GM12878 (cell line): ENCODE measurements around the gene ACOX1. TPM values are rescaled to one million over a fixed set of nuclear protein-coding genes. Genes with fewer than 3 reads are reported as not detected.

Source experiments
- ATAC-seq: fragments of 200-7000 bp; cut with Tn5 transposase; 3 replicates; pipeline ENCODE4 v1.9.1; 2020; ENCODE audit warnings: mild to moderate bottlenecking, moderate library complexity
- BruUV-seq: library from RNA; stranded (reverse); fragments of 400-500 nt; replicated peaks from 2 replicates; lab custom pipeline; 2021; lab: Mats Ljungman, UMichigan
- CTCF ChIA-PET: fragments of 300-600 bp; sonication (Branson Sonifier 250); formaldehyde crosslinking; extraction: SDS; loops from one replicate; lab custom pipeline; 2021; ENCODE audit warnings: inconsistent platforms; lab: Yijun Ruan, JAX
- POLR2A ChIA-PET: fragments of 350-600 bp; formaldehyde crosslinking; extraction: SDS; loops from one replicate; lab custom pipeline; 2021; ENCODE audit warnings: inconsistent platforms; lab: Charles Lee
- RAD21 ChIA-PET: fragments of 300-600 bp; sonication (Branson Sonifier 250); formaldehyde crosslinking; loops from one replicate; lab custom pipeline; 2023; ENCODE audit warnings: antibody characterized with exemption; ENCODE audit not compliant: unreplicated experiment; lab: Charles Lee
- SMC1A ChIA-PET: fragments of 300-600 bp; sonication (Branson Sonifier 250); formaldehyde crosslinking; loops from one replicate; lab custom pipeline; 2023; ENCODE audit not compliant: unreplicated experiment, uncharacterized antibody; lab: Charles Lee
- DNase-seq: peaks from one replicate; pipeline ENCODE4 v3.0.0-alpha.2; 2011; ENCODE audit warnings: low read depth, low spot score
- FAIRE-seq: peaks from 3 replicates; lab custom pipeline; 2011; peaks lifted over from hg19 to GRCh38; lab: Jason Lieb, UNC
- H2AFZ ChIP-seq: 2 replicates; pipeline ENCODE4 v1.6.0; 2011; ENCODE audit warnings: low read depth, low read length, control low read depth; ENCODE audit not compliant: control insufficient read depth
- H3K27ac ChIP-seq: 2 replicates; pipeline ENCODE4 v1.5.1; 2011; ENCODE audit warnings: control low read depth; ENCODE audit not compliant: control insufficient read depth, insufficient read depth
- H3K27me3 ChIP-seq, 2 experiments: replicated peaks in 1 of 2; 2 replicates each; pipeline versions ENCODE4 v1.6.0 to v1.6.1; 2011; ENCODE audit warnings: low read length in 1 of 2; ENCODE audit not compliant: control insufficient read depth in 2 of 2, insufficient read depth in 2 of 2
- H3K36me3 ChIP-seq, 2 experiments: 2 replicates each; pipeline ENCODE4 v1.5.1; 2011; ENCODE audit warnings: low read length in 1 of 2; ENCODE audit not compliant: control insufficient read depth in 2 of 2, insufficient read depth in 2 of 2
- H3K4me1 ChIP-seq: 2 replicates; pipeline ENCODE4 v1.6.1; 2011; ENCODE audit warnings: mild to moderate bottlenecking, low read length, moderate library complexity, mixed read lengths; ENCODE audit not compliant: control insufficient read depth, insufficient read depth
- H3K4me2 ChIP-seq: 2 replicates; pipeline ENCODE4 v1.6.0; 2011; ENCODE audit warnings: control low read depth; ENCODE audit not compliant: control insufficient read depth, insufficient read depth
- H3K4me3 ChIP-seq: fragments of 200-600 bp; sonication (generic); 2 replicates; pipeline ENCODE4 v1.5.1; 2016
- H3K79me2 ChIP-seq: 2 replicates; pipeline ENCODE4 v1.6.0; 2011; ENCODE audit warnings: low read length; ENCODE audit not compliant: control insufficient read depth, insufficient read depth
- H3K9ac ChIP-seq: 2 replicates; pipeline ENCODE4 v1.8.0; 2011; ENCODE audit warnings: low read length, control low read depth, mixed read lengths; ENCODE audit not compliant: control insufficient read depth, insufficient read depth
- H3K9me3 ChIP-seq: replicated peaks from 3 replicates; pipeline ENCODE4 v1.5.1; 2011; ENCODE audit warnings: mild to moderate bottlenecking, low read length; ENCODE audit not compliant: control insufficient read depth, insufficient read depth
- H4K20me1 ChIP-seq: 2 replicates; pipeline ENCODE4 v1.6.0; 2011; ENCODE audit not compliant: control insufficient read depth, insufficient read depth
- EZH2 ChIP-seq: IDR thresholded peaks from 2 replicates; pipeline ENCODE4 v1.6.1; 2012; ENCODE audit warnings: low read depth, mild to moderate bottlenecking, control low read depth, inconsistent platforms, low read length, borderline replicate concordance; ENCODE audit not compliant: control insufficient read depth
- HSF1 ChIP-seq: fragments of 150-350 bp; IDR thresholded peaks from 2 replicates; pipeline ENCODE4 v1.6.1; 2014; ENCODE audit warnings: mild to moderate bottlenecking, low read depth, low read length
- IRF3 ChIP-seq: fragments of 450-650 bp; IDR thresholded peaks from 2 replicates; pipeline ENCODE4 v1.6.1; 2014; ENCODE audit warnings: mild to moderate bottlenecking
- MTA3 ChIP-seq: IDR thresholded peaks from 2 replicates; pipeline ENCODE4 v1.6.1; 2012; ENCODE audit warnings: low read length, inconsistent platforms, borderline replicate concordance
- NFIC ChIP-seq: IDR thresholded peaks from 2 replicates; pipeline ENCODE4 v1.6.1; 2012; ENCODE audit warnings: low read depth, mild to moderate bottlenecking, inconsistent platforms, low read length, moderate library complexity
- PAX5 ChIP-seq: IDR thresholded peaks from 2 replicates; pipeline ENCODE4 v1.6.1; 2011; ENCODE audit warnings: low read depth, low read length, borderline replicate concordance
- RB1 ChIP-seq: fragments of 450-650 bp; formaldehyde crosslinking; IDR thresholded peaks from 2 replicates; pipeline ENCODE4 v1.6.1; 2017; ENCODE audit warnings: mild to moderate bottlenecking, borderline replicate concordance
- SMAD1 ChIP-seq: fragments of 450-650 bp; IDR thresholded peaks from 2 replicates; pipeline ENCODE4 v1.6.1; 2018; ENCODE audit warnings: mild to moderate bottlenecking, low read depth; ENCODE audit not compliant: partially characterized antibody
- SMC3 ChIP-seq: IDR thresholded peaks from 2 replicates; pipeline ENCODE4 v1.6.1; 2011; ENCODE audit warnings: low read length, improper control_type of control experiment, borderline replicate concordance
- TAF1 ChIP-seq: IDR thresholded peaks from 2 replicates; pipeline ENCODE4 v1.6.1; 2011; ENCODE audit warnings: mild to moderate bottlenecking, low read depth, low read length, borderline replicate concordance
- ZBED1 ChIP-seq: IDR thresholded peaks from 2 replicates; pipeline ENCODE4 v1.6.1; 2016; ENCODE audit warnings: borderline replicate concordance
- ZNF384 ChIP-seq: IDR thresholded peaks from 2 replicates; pipeline ENCODE4 v1.6.1; 2012; ENCODE audit warnings: low read depth, mild to moderate bottlenecking, low read length, improper control_type of control experiment, borderline replicate concordance
- ZNF622 ChIP-seq: fragments of 450-650 bp; IDR thresholded peaks from 2 replicates; pipeline ENCODE4 v1.6.1; 2017; ENCODE audit warnings: mild to moderate bottlenecking, inconsistent platforms
- WGBS: methylation state at CpG from one replicate; pipeline ENCODE4 v1.1.6; 2016; ENCODE audit warnings: low lambda C conversion rate; ENCODE audit not compliant: insufficient replicate concordance, insufficient coverage; ENCODE audit errors: missing lambda C conversion rate; 5-methylcytosine and 5-hydroxymethylcytosine counted together
- in situ Hi-C: fragments of 300-500 bp; cut with MboI; formaldehyde crosslinking; loops from 9 replicates; pipeline ENCODE4 v1.14.3; 2018; ENCODE audit warnings: mixed read lengths
- intact Hi-C: fragments of 100-400 bp; cut with micrococcal nuclease; formaldehyde crosslinking; loops from one replicate; pipeline ENCODE4 v1.14.2; 2022; ENCODE audit not compliant: unreplicated experiment
- polyA plus RNA-seq, 11 experiments: library from polyadenylated mRNA; depleted of rRNA in 4 of 11; unstranded in 6 of 11; stranded (reverse) in 5 of 11; fragments of >200 nt; fragmentation: Nextera tagmentation in 4 of 11; fragmentation: Illumina TruSeq in 1 of 11; extraction: Ambion mirVana in 4 of 11; extraction: Trizol in 1 of 11; gene quantifications; 1 replicate in 1 of 11; 2 replicates in 10 of 11; pipeline versions ENCODE4 v1.2.1 to v1.2.3, GENCODE V29; 2011 to 2016; ENCODE audit warnings: inconsistent platforms in 2 of 11, missing spikeins in 2 of 11, low read depth in 1 of 11
- total RNA-seq, 4 experiments: library from RNA; depleted of rRNA in 3 of 4; stranded (reverse); fragments of >200 nt in 3 of 4; fragmentation: Illumina TruSeq in 1 of 4; extraction: Trizol in 1 of 4; gene quantifications; 2 replicates each; pipeline versions ENCODE4 v1.2.1 to v1.2.3, GENCODE V29; 2013 to 2021

Gene ACOX1
- total and polyA plus RNA-seq, 10 of the 15 experiments (the other 5 are each of a cell fraction or from before 2014, with no cell fraction given), result 6.5 to 26.2 (median 21.6) TPM

DNA sequence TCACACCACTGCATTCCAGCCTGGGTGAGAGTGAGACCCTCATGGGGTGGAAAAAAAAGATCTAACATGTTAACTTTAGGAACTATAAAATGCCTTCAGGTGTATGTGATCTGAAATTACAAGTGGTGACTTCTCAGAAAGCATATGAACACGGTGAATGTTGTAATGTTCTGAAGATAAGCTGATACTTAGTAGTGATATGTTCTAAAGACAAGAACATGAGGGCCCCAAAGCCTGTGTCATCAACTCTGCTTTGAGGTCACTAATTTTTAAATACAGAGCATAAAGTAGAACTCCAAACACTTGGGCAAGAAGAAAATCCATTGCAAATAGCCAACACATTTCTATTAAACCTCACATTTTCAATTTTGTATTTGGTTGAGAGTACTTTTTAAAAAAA lies 35.5 kb downstream of the ACOX1 start:
- no peaks in the 10 kb centered on the region for H3K9me3 ChIP-seq
- H4K20me1 ChIP-seq, result no peaks in the 10 kb centered on the region
- intact Hi-C loops (loop anchor here (5.0 kb wide), 1 partner anchor 54 kb away; no protein-coding TSS in a partner anchor), in situ Hi-C loops (no loop called here)
- ChIA-PET POLR2A (no interaction called here), CTCF (interaction anchor here (0.7 to 2.1 kb wide), 2 partner anchors 22 to 71 kb away, joined by 3 to 11 read pairs; no protein-coding TSS in a partner anchor), RAD21 (no interaction called here), SMC1A (no interaction called here)
- no peak overlapping the region for H3K27ac ChIP-seq
- no peaks in the 10 kb centered on the region for H3K79me2 ChIP-seq
- H3K4me2 ChIP-seq, result no peak overlapping the region
- peaks cover 0 to 4% of the 10 kb centered on the region in 2 experiments; a peak in 1 of 4 replicates for H3K36me3 ChIP-seq
- H3K9ac ChIP-seq, result no peak overlapping the region
- no peaks in the 10 kb centered on the region for H3K27me3 ChIP-seq
- no peak for TF ChIP-seq MTA3
- no peak for TF ChIP-seq HSF1
- no peak for TF ChIP-seq ZNF622
- no peak for TF ChIP-seq RB1
- TF ChIP-seq SMC3, result no peak
- no peak for TF ChIP-seq ZBED1
- TF ChIP-seq NFIC, result no peak
- TF ChIP-seq IRF3, result no peak
- TF ChIP-seq EZH2, result no peak
- TF ChIP-seq SMAD1, result no peak
- no peak for TF ChIP-seq ZNF384
- TF ChIP-seq PAX5, result no peak
- TF ChIP-seq TAF1, result no peak
- H3K4me3 ChIP-seq, result no peak overlapping the region
- BruUV-seq, result no TSS peak
- 94% methylated on average over 1 of the region's 1 CpG for WGBS
- DNase-seq (no peak), ATAC-seq (no peak), FAIRE-seq (no peak)
- H2AFZ ChIP-seq, result no peak overlapping the region
- no peaks in the 10 kb centered on the region for H3K4me1 ChIP-seq
